Gastrocnemius medialis (tissue), 4 donors: ENCODE results near the gene DPEP3. TPM values are rescaled to one million over a fixed set of nuclear protein-coding genes. Genes with fewer than 3 reads are reported as not detected.
A peak's percentile ranks its signal among the peaks of the same experiment; 100 is the strongest.
"Not testable (repeated sequence)": the region's sequence is repeated elsewhere in the genome, so short reads cannot be mapped to it uniquely, and the experiment has no call there.

Experiments
- ATAC-seq, 2 donors: fragments of 150-250 bp; one replicate each; pipeline ENCODE4 v1.9.1; 2016
- DNase-seq, 2 donors: peaks; one replicate each; pipeline ENCODE4 v3.0.0-alpha.2; 2019
- H3K27ac ChIP-seq, 4 donors: fragments of 200-600 bp; sonication (generic); 1 replicate in 1 of 4; 2 replicates in 3 of 4; pipeline ENCODE4 v1.5.1; 2016 to 2018; ENCODE audit warnings: mild to moderate bottlenecking in 2 of 4, moderate library complexity in 1 of 4
- H3K27me3 ChIP-seq, 3 donors: fragments of 200-600 bp; sonication (generic) in 2 of 3; 1 replicate in 1 of 3; 2 replicates in 2 of 3; pipeline versions ENCODE4 v1.5.1 to v1.6.0; 2016 to 2019; ENCODE audit warnings: mild to moderate bottlenecking in 1 of 3, moderate library complexity in 1 of 3
- H3K36me3 ChIP-seq, 2 donors: fragments of 200-600 bp; sonication (generic) in 1 of 2; one replicate each; pipeline ENCODE4 v1.5.1; 2017 to 2018
- H3K4me1 ChIP-seq, 2 donors: fragments of 200-600 bp; sonication (generic) in 1 of 2; one replicate each; pipeline ENCODE4 v1.5.1; 2016 to 2017; ENCODE audit warnings: mild to moderate bottlenecking in 2 of 2
- H3K4me3 ChIP-seq, 4 donors: fragments of 200-600 bp; sonication (generic) in 3 of 4; 1 replicate in 1 of 4; 2 replicates in 3 of 4; pipeline ENCODE4 v1.5.1; 2016 to 2019; ENCODE audit warnings: mild to moderate bottlenecking in 2 of 4
- H3K9me3 ChIP-seq, 3 donors: fragments of 200-600 bp; sonication (generic) in 2 of 3; 1 replicate in 1 of 3; 2 replicates in 2 of 3; pipeline ENCODE4 v1.5.1; 2016 to 2019
- CTCF ChIP-seq, 5 experiments: fragments of 450-650 bp in 3 of 5; fragments of 200-600 bp in 2 of 5; sonication (generic) in 2 of 5; IDR thresholded peaks in 4 of 5; conservative IDR thresholded peaks in 1 of 5; 1 replicate in 4 of 5; 2 replicates in 1 of 5; pipeline ENCODE4 v1.5.1; 2016 to 2019; ENCODE audit warnings: antibody characterized with exemption in 5 of 5, mild to moderate bottlenecking in 3 of 5, moderate library complexity in 3 of 5
- POLR2A ChIP-seq, 2 donors: fragments of 450-650 bp; IDR thresholded peaks; one replicate each; pipeline ENCODE4 v1.6.1; 2017; ENCODE audit warnings: antibody characterized with exemption in 2 of 2, mild to moderate bottlenecking in 2 of 2, moderate library complexity in 2 of 2
- in situ Hi-C, 4 donors: fragments of 200-750 bp; cut with MboI; loops; one replicate each; pipeline versions ENCODE4 v1.15.0 to v1.8.0; 2017; ENCODE audit warnings: low sequenced_read_pairs in 4 of 4
- intact Hi-C: fragments of 100-400 bp; cut with DNase I; formaldehyde crosslinking; loops from one replicate; pipeline ENCODE4 v1.15.1; 2023; ENCODE audit warnings: low total_unique reads
- total RNA-seq, 4 donors: library from RNA; depleted of rRNA; stranded (reverse); fragments of >200 nt; gene quantifications; one replicate each; pipeline versions ENCODE4 v1.1.0 to v1.2.3, GENCODE V29; 2016

Gene DPEP3
- total RNA-seq, 4 donors from 2014 or later = not detected

DNA sequence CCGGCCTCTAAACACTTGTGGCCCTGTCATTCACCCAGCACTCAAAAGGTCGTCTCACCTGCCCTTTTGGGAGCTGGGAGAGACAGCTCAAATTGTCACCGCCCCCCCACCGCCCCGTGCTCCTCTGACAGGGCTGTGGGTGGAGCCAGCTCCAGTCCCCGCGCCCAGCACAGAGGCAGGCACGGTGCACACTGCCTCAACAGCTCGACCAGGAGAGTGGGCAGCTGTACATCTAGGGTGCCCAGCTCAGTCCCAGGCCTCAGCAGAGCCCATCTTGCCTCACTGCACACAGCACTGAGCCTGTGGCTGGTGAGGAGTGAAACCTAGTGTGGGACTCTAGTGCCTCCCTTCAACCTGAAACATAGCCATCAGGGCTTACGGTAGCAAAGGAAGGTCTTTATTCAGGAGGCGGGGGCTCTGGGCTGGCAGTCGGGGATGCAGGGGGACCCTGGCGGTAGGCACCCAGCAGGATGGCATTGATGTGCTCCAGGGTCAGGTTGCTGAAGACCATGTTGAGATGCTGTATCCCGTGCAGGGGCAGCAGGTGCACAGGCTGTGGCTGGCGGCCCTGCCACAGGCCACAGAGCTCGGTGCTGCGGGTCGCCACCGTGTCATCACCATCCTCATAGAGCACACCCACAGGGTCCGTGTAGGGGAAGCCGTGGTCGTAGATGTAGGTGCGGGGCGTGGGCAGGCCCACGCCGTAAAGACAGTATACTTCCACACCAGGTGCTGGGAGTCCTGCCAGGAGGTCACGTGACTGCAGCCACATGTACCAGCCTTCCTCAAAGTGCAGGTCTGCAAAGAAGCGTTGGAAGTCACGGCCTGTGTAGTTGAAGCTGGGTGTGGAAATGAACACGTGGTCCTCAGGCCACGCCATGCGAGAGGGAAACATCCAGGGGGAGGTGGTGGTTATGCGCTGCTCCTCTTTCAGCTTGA, 40.5 kb downstream of the DPEP3 start:
- in situ Hi-C loops = loop anchor here in 1 of 4 donors (10.0 kb wide), 1 partner anchor 55 kb away; the partner anchor contains the start of gene NRN1L
- H3K27me3 ChIP-seq = no peaks in the 10 kb centered on the region
- ATAC-seq = no peak
- H3K36me3 ChIP-seq = peaks cover 0 to 18% of the 10 kb centered on the region in 2 donors
- H3K4me3 ChIP-seq = no peak overlapping the region
- intact Hi-C loops = loop anchor here (10.0 kb wide), 1 partner anchor 385 kb away; no protein-coding TSS in a partner anchor
- TF ChIP-seq CTCF (IDR thresholded peaks at IDR 0.05 in 4 of 5, conservative IDR thresholded peaks at IDR 0.05 in 1 of 5) (no peak), POLR2A (IDR thresholded peaks at IDR 0.05) (no peak)
- H3K9me3 ChIP-seq = no peaks in the 10 kb centered on the region
- DNase-seq = peak in 1 of 2 donors; percentile 66
- peak overlapping the region in 2 of 4 donors; percentile 2 to 12 for H3K27ac ChIP-seq
- H3K4me1 ChIP-seq = peaks cover 28 to 31% of the 10 kb centered on the region in 2 donors

GRCh38 chr16:67937713-67938112, 42.6 kb downstream of the DPEP3 start:
- not testable (repeated sequence) for H3K4me3 ChIP-seq, H3K27me3 ChIP-seq, H3K36me3 ChIP-seq, H3K9me3 ChIP-seq, ATAC-seq, DNase-seq
- intact Hi-C loops (loop anchor here (2.0 to 10.0 kb wide), 2 partner anchors 21 to 383 kb away; no protein-coding TSS in a partner anchor), in situ Hi-C loops (loop anchor here in 1 of 4 donors (10.0 kb wide), 1 partner anchor 53 kb away; the partner anchor contains the start of gene NRN1L)
- Histone ChIP-seq H3K27ac (peak overlapping the region in 1 of 4 donors; percentile 95), H3K4me1 (peaks cover 22 to 32% of the 10 kb centered on the region in 2 donors)

DNA sequence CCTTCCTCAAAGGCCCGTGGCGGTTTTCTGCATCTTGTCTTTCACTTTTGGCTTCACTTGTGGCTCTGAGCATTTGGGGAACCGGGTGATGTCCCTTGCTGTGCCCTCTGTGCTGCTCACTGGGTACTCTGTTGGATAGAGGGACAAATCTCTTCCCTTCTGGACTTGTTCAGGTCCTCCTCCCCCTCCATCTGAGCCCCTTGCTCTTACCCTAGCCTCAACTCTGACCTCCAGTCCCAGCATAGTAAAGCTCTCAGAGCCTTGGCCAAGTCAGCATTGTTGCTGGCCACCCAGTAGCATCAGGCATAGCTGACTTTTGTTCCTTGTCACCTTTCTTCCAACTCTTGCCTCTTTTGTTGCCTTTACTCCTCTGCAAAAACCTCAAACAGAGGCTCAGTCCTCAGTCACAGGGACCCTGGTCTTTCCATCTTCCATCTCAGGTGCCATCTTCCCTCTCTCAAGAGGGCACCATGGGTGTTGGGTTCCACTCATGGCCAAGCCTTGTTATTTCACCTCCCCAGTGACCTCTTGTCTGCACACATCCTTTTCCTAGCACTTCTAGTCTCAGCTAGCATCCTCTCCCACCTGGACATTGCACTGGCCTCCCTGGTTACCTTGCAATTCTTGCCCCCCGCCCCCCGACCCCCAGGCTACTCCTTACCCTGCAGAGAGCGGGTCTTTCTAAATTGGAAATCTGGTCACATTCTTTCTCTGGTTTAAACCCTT, 43.3 kb downstream of the DPEP3 start:
- Histone ChIP-seq H3K4me3 (peak overlapping the region; percentile 79 to 99 (median 93)), H3K27ac (peak overlapping the region; percentile 91 to 98 (median 94)), H3K27me3 (no peaks in the 10 kb centered on the region), H3K4me1 (peaks cover 22 to 29% of the 10 kb centered on the region in 2 donors), H3K36me3 (peaks cover 0 to 4% of the 10 kb centered on the region in 2 donors), H3K9me3 (no peaks in the 10 kb centered on the region)
- intact Hi-C loops = loop anchor here (2.0 to 10.0 kb wide), 2 partner anchors 22 to 382 kb away; no protein-coding TSS in a partner anchor
- no peak for TF ChIP-seq CTCF (IDR thresholded peaks at IDR 0.05 in 4 of 5, conservative IDR thresholded peaks at IDR 0.05 in 1 of 5)
- TF ChIP-seq POLR2A (IDR thresholded peaks at IDR 0.05) = no peak
- DNase-seq (peak in 1 of 2 donors; percentile 64), ATAC-seq (no peak)
- in situ Hi-C loops = loop anchor here in 1 of 4 donors (10.0 kb wide), 1 partner anchor 52 kb away; the partner anchor contains the start of gene NRN1L

- DNase-seq (peak in 1 of 2 donors; percentile 46), ATAC-seq (peak; percentile 5 to 42)
- Histone ChIP-seq H3K4me1 (peaks cover 22 to 29% of the 10 kb centered on the region in 2 donors), H3K27ac (peak within 1 kb of the TSS; percentile 91 to 98 (median 94)), H3K36me3 (peaks cover 0 to 4% of the 10 kb centered on the region in 2 donors), H3K9me3 (no peaks in the 10 kb centered on the region), H3K27me3 (no peaks in the 10 kb centered on the region), H3K4me3 (peak within 1 kb of the TSS; percentile 79 to 99 (median 93))
- in situ Hi-C loops = loop anchor here in 1 of 4 donors (10.0 kb wide), 1 partner anchor 52 kb away; the partner anchor contains the start of gene NRN1L
- TF ChIP-seq CTCF (IDR thresholded peaks at IDR 0.05 in 4 of 5, conservative IDR thresholded peaks at IDR 0.05 in 1 of 5) (no peak), POLR2A (IDR thresholded peaks at IDR 0.05) (peak; percentile 6 to 20)
- intact Hi-C loops = loop anchor here (2.0 to 10.0 kb wide), 2 partner anchors 22 to 382 kb away; no protein-coding TSS in a partner anchor
Observed at GRCh38 chr16:67936124-67936879, 44.0 kb downstream of the DPEP3 start, which contains the start of gene PSMB10. Gene PSMB10 (minus strand): TSS chr16:67936850. CDS start chr16:67936749, 101 bp downstream.
